ENCODE results near the gene PSMB11. TPM values are rescaled to one million over a fixed set of nuclear protein-coding genes. Genes with fewer than 3 reads are reported as not detected.

The PSMB11 gene
- total RNA-seq, 1 experiment from 2014 or later: not detected

GRCh38 chr14:23067847-23068788, 26.1 kb downstream of the PSMB11 start:
- H2BK15ac ChIP-seq (ENCODE audit: low read depth, low read length): no peak overlapping the region
- WGBS (ENCODE audit: extremely low coverage, insufficient read length, low lambda C conversion rate): no CpG with 5 or more reads among the region's 14 CpGs
- H3K4ac ChIP-seq (ENCODE audit: low read depth, low read length): no peak overlapping the region
- no peak for TF ChIP-seq CTCF (conservative IDR thresholded peaks at IDR 0.05)
- H3K27me3 Mint-ChIP-seq (ENCODE audit: low read depth): no peaks in the 10 kb centered on the region; the same call in 1 of the 2 replicates
- no peak overlapping the region for H3K18ac ChIP-seq (ENCODE audit: insufficient read length, low read depth, low read length)
- H3K23ac ChIP-seq (ENCODE audit: insufficient read length, low read depth, low read length): no peak overlapping the region
- H3K4me1 Mint-ChIP-seq: peaks cover 35 to 52% of the 10 kb centered on the region in 2 experiments
- H3K79me2 ChIP-seq (ENCODE audit: insufficient read depth, low read length): peaks cover 5% of the 10 kb centered on the region; the same call in 1 of the 2 replicates
- no peak overlapping the region for H4K91ac ChIP-seq (ENCODE audit: insufficient read length, low read depth, low read length)
- no peaks in the 10 kb centered on the region for H3K27me3 ChIP-seq (ENCODE audit: insufficient read depth, low read length)
- H2AFZ ChIP-seq (ENCODE audit: low read length): no peak overlapping the region
- no peak overlapping the region for H3K27ac ChIP-seq (ENCODE audit: insufficient read length, low read depth, low read length)
- H2BK20ac ChIP-seq (ENCODE audit: low read depth, low read length, poor library complexity, severe bottlenecking): no peak overlapping the region
- H3K14ac ChIP-seq (ENCODE audit: insufficient read depth, low read length): no peak overlapping the region
- H3K9me3 ChIP-seq (ENCODE audit: control insufficient read depth, low read depth, low read length): no peaks in the 10 kb centered on the region
- no peak overlapping the region for H2BK12ac ChIP-seq (ENCODE audit: insufficient read length, low read depth, low read length)
- H4K8ac ChIP-seq (replicated peaks; ENCODE audit: insufficient read length, low read depth, low read length): no peak overlapping the region
- H3K36me3 Mint-ChIP-seq (ENCODE audit: insufficient read depth in 1 of 3, low read depth in 3 of 3): peaks cover 49 to 84% (median 72%) of the 10 kb centered on the region in 3 experiments
- H3K9me3 Mint-ChIP-seq: no peaks in the 10 kb centered on the region
- H3K79me1 ChIP-seq (ENCODE audit: insufficient read depth, low read depth, low read length, poor library complexity, severe bottlenecking): peaks cover 17% of the 10 kb centered on the region
- peak overlapping the region; percentile 92 to 95 (median 93); a peak in 5 of 7 replicates for H3K27ac Mint-ChIP-seq
- no peak overlapping the region for H3K4me2 ChIP-seq (ENCODE audit: insufficient read depth, insufficient read length, low read length)
- peak overlapping the region in 1 of 2 experiments; percentile 68; a peak in 3 of 5 replicates for H3K4me3 Mint-ChIP-seq
- no peak overlapping the region for H3T11ph ChIP-seq (ENCODE audit: low read length)
- no peak overlapping the region for H2BK120ac ChIP-seq (ENCODE audit: low read depth, low read length, poor library complexity, severe bottlenecking)
- H2BK5ac ChIP-seq (ENCODE audit: insufficient read length, low read length): no peak overlapping the region
- H4K5ac ChIP-seq (ENCODE audit: insufficient read length, low read depth, low read length): no peak overlapping the region
- no peak for DNase-seq
- no peak overlapping the region for H2AK5ac ChIP-seq (ENCODE audit: insufficient read length, low read length)
- H3K9ac ChIP-seq (ENCODE audit: extremely low read depth, insufficient read length, low read length): no peak overlapping the region
- H4K20me1 ChIP-seq (ENCODE audit: control insufficient read depth, insufficient read depth, insufficient read length): peaks cover 3% of the 10 kb centered on the region
- H3K4me1 ChIP-seq (ENCODE audit: insufficient read depth, low read length): 0 out of 2 replicates have a peak, but pooled peaks cover 3% of the 10 kb centered on the region
- peaks cover 12% of the 10 kb centered on the region for H3K23me2 ChIP-seq (ENCODE audit: insufficient read length, low read depth, low read length, poor library complexity, severe bottlenecking)
- H3K56ac ChIP-seq (ENCODE audit: insufficient read length, low read depth, low read length): no peak overlapping the region
